Uterus (tissue), 4 donors: ENCODE data around the gene MAPRE2. TPM values are rescaled to one million over a fixed set of nuclear protein-coding genes. Genes with fewer than 3 reads are reported as not detected.

Experiments used
- DNase-seq, 2 donors: peaks; one replicate each; pipeline ENCODE4 v3.0.0-alpha.2; 2019 to 2020
- H3K27ac ChIP-seq, 2 donors: fragments of 200-600 bp; sonication (generic); 1 replicate in 1 of 2; 2 replicates in 1 of 2; pipeline ENCODE4 v1.5.1; 2016 to 2018
- H3K27me3 ChIP-seq, 2 donors: fragments of 200-600 bp; sonication (generic); one replicate each; pipeline ENCODE4 v1.5.1; 2018 to 2019; ENCODE audit warnings: control low read depth in 1 of 2
- H3K36me3 ChIP-seq, 2 donors: fragments of 200-600 bp; sonication (generic); one replicate each; pipeline ENCODE4 v1.5.1; 2019; ENCODE audit warnings: control low read depth in 1 of 2
- H3K4me1 ChIP-seq, 2 donors: fragments of 200-600 bp; sonication (generic); one replicate each; pipeline ENCODE4 v1.5.1; 2018 to 2019; ENCODE audit warnings: control low read depth in 1 of 2
- H3K4me3 ChIP-seq, 2 donors: fragments of 200-600 bp; sonication (generic); 1 replicate in 1 of 2; 2 replicates in 1 of 2; pipeline ENCODE4 v1.5.1; 2018 to 2019; ENCODE audit warnings: mild to moderate bottlenecking in 1 of 2
- H3K9me3 ChIP-seq, 2 donors: fragments of 200-600 bp; sonication (generic); one replicate each; pipeline ENCODE4 v1.5.1; 2019; ENCODE audit warnings: control low read depth in 1 of 2
- CTCF ChIP-seq, 4 experiments: fragments of 200-600 bp in 2 of 4; fragments of 450-650 bp in 2 of 4; sonication (generic) in 2 of 4; IDR thresholded peaks; one replicate each; pipeline ENCODE4 v1.5.1; 2016 to 2019; ENCODE audit warnings: antibody characterized with exemption in 4 of 4, mild to moderate bottlenecking in 2 of 4, moderate library complexity in 1 of 4
- POLR2A ChIP-seq, 2 donors: fragments of 450-650 bp; IDR thresholded peaks; one replicate each; pipeline ENCODE4 v1.6.1; 2016; ENCODE audit warnings: antibody characterized with exemption in 2 of 2, mild to moderate bottlenecking in 1 of 2, moderate library complexity in 1 of 2
- intact Hi-C: fragments of 100-400 bp; cut with DNase I; formaldehyde crosslinking; loops from one replicate; pipeline ENCODE4 v1.15.1; 2023; ENCODE audit warnings: low total_unique reads
- total RNA-seq, 4 donors: library from RNA; depleted of rRNA in 3 of 4; stranded (reverse); fragments of >200 nt in 3 of 4; gene quantifications; one replicate each; pipeline versions ENCODE4 v1.1.0 to v1.2.4, GENCODE V29; 2014 to 2023
- donor health status: DM: yes; HTN: yes; CAD: no.

Gene MAPRE2
- total RNA-seq, 4 donors from 2014 or later, result 7.4 to 29.8 (median 21.7) TPM

GRCh38 chr18:35137632-35138031 lies 96.4 kb downstream of the MAPRE2 start:
- Histone ChIP-seq H3K4me1 (no peaks in the 10 kb centered on the region), H3K27me3 (no peaks in the 10 kb centered on the region), H3K36me3 (no peaks in the 10 kb centered on the region), H3K27ac (no peak overlapping the region), H3K4me3 (no peak overlapping the region), H3K9me3 (no peaks in the 10 kb centered on the region)
- intact Hi-C loops, result no loop called here
- DNase-seq, result no peak
- TF ChIP-seq POLR2A (IDR thresholded peaks at IDR 0.05) (no peak), CTCF (IDR thresholded peaks at IDR 0.05) (no peak)

DNA sequence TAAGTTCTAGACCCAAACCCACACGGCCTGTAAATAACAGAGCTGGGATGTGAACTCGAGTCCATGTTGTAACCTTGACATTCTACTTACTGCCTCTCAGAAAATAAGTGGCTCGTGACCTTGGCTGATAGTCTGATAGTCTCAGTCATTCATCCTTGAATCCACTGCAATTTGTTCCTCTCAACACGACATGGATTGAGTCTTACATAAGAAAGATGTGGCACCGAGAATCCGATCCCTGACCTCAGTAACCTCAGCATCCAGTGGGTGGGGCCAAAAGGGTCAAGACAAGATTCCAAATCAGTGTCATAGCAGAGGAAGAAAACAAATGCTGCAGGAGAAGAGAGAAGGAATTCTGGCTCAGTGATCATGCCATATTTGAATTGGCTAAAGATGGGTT lies 97.6 kb downstream of the MAPRE2 start:
- no peak for DNase-seq
- Histone ChIP-seq H3K27ac (no peak overlapping the region), H3K36me3 (no peaks in the 10 kb centered on the region), H3K4me3 (no peak overlapping the region), H3K4me1 (no peaks in the 10 kb centered on the region), H3K9me3 (no peaks in the 10 kb centered on the region), H3K27me3 (no peaks in the 10 kb centered on the region)
- intact Hi-C loops, result no loop called here
- TF ChIP-seq POLR2A (IDR thresholded peaks at IDR 0.05), result no peak
- no peak for TF ChIP-seq CTCF (IDR thresholded peaks at IDR 0.05)

DNA sequence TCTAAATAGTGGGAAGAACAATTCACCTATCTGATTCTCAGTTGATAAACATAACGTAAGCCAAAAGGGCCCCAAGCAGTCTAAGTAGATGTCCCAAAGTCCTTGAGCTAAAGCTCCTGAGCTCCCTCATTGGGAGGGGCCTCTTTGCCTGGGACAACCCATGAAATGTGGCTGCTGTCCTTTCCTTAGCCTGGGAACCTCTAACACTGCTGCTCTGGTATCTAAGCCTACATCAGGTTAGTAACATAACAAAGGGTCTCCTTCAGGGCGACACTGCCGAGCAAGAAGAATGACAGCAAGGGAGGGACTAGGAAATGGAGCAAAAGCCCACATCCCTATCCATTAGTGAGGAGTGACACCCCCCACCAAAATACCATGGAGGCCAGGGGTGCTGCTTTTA lies 98.3 kb downstream of the MAPRE2 start:
- no peaks in the 10 kb centered on the region for H3K36me3 ChIP-seq
- intact Hi-C loops, result no loop called here

GRCh38 chr18:35141077-35141476 lies 99.9 kb downstream of the MAPRE2 start:
- TF ChIP-seq CTCF (IDR thresholded peaks at IDR 0.05), result no peak
- TF ChIP-seq POLR2A (IDR thresholded peaks at IDR 0.05), result no peak
- intact Hi-C loops, result loop anchor here (5.0 kb wide), 1 partner anchor 134 kb away; no protein-coding TSS in a partner anchor
- no peaks in the 10 kb centered on the region for H3K27me3 ChIP-seq
- no peak overlapping the region for H3K27ac ChIP-seq
- H3K4me3 ChIP-seq, result no peak overlapping the region
- H3K9me3 ChIP-seq, result no peaks in the 10 kb centered on the region
- no peaks in the 10 kb centered on the region for H3K36me3 ChIP-seq
- no peak for DNase-seq
- H3K4me1 ChIP-seq, result peaks cover 0 to 10% of the 10 kb centered on the region in 2 donors

More for the DNA sequence above, 98.3 kb downstream of the MAPRE2 start:
- no peaks in the 10 kb centered on the region for H3K9me3 ChIP-seq
- DNase-seq, result no peak
- H3K4me3 ChIP-seq, result no peak overlapping the region
- H3K27ac ChIP-seq, result no peak overlapping the region
- H3K4me1 ChIP-seq, result no peaks in the 10 kb centered on the region
- TF ChIP-seq CTCF (IDR thresholded peaks at IDR 0.05), result no peak
- no peak for TF ChIP-seq POLR2A (IDR thresholded peaks at IDR 0.05)
- H3K27me3 ChIP-seq, result no peaks in the 10 kb centered on the region

GRCh38 chr18:35141567-35142274 lies 100.5 kb downstream of the MAPRE2 start:
- Histone ChIP-seq H3K9me3 (no peaks in the 10 kb centered on the region), H3K27ac (no peak overlapping the region), H3K36me3 (no peaks in the 10 kb centered on the region), H3K4me3 (no peak overlapping the region), H3K4me1 (peaks cover 0 to 10% of the 10 kb centered on the region in 2 donors), H3K27me3 (no peaks in the 10 kb centered on the region)
- DNase-seq, result no peak
- intact Hi-C loops, result loop anchor here (5.0 kb wide), 1 partner anchor 134 kb away; no protein-coding TSS in a partner anchor
- TF ChIP-seq CTCF (IDR thresholded peaks at IDR 0.05), result no peak
- no peak for TF ChIP-seq POLR2A (IDR thresholded peaks at IDR 0.05)
